SU-DHL-6 (cell line): ENCODE results near the gene MYO7A.

Experiments
- H2AFZ ChIP-seq: fragments of 200-600 bp; sonication (generic); 2 replicates; pipeline ENCODE4 v1.6.1; 2014; ENCODE audit warnings: low read depth, mild to moderate bottlenecking, moderate library complexity, mixed read lengths, antibody characterized with exemption, low read length; ENCODE audit not compliant: severe bottlenecking
- H3F3A ChIP-seq: fragments of 200-600 bp; shearing (Covaris generic); 2 replicates; pipeline ENCODE4 v1.6.0; 2016; ENCODE audit warnings: antibody characterized with exemption, mild to moderate bottlenecking; ENCODE audit not compliant: insufficient read depth
- H3K27ac ChIP-seq: fragments of 200-600 bp; sonication (generic); 2 replicates; pipeline ENCODE4 v1.5.1; 2016; ENCODE audit warnings: low read depth, mild to moderate bottlenecking, low read length, moderate library complexity, mixed read lengths
- H3K27me3 ChIP-seq: fragments of 200-600 bp; sonication (generic), shearing (Covaris generic); 2 replicates; pipeline ENCODE4 v1.6.0; 2014; ENCODE audit warnings: mild to moderate bottlenecking, low read length
- H3K36me3 ChIP-seq: fragments of 200-600 bp; sonication (generic); 2 replicates; pipeline ENCODE4 v1.6.1; 2014; ENCODE audit warnings: mild to moderate bottlenecking, low read length, mixed read lengths
- H3K4me2 ChIP-seq: fragments of 300-600, 200-600 bp; shearing (Covaris generic), sonication (generic); 2 replicates; pipeline ENCODE4 v1.6.0; 2014; ENCODE audit warnings: low read length, low read depth, mild to moderate bottlenecking; ENCODE audit not compliant: poor library complexity, severe bottlenecking
- H3K4me3 ChIP-seq: fragments of 200-600 bp; sonication (generic); 2 replicates; pipeline ENCODE4 v1.5.1; 2014; ENCODE audit warnings: antibody characterized with exemption, low read length, mild to moderate bottlenecking, mixed read lengths; ENCODE audit not compliant: insufficient read depth, poor library complexity, severe bottlenecking
- H3K79me2 ChIP-seq: fragments of 200-600 bp; sonication (generic); 2 replicates; pipeline ENCODE4 v1.6.1; 2014; ENCODE audit warnings: mild to moderate bottlenecking, low read length, moderate library complexity; ENCODE audit not compliant: insufficient read depth
- H3K9ac ChIP-seq: fragments of 200-600 bp; sonication (generic); 2 replicates; pipeline ENCODE4 v1.7.0; 2014; ENCODE audit warnings: mild to moderate bottlenecking, low read length
- H3K9me2 ChIP-seq: fragments of 200-600 bp; sonication (generic); replicated peaks from 2 replicates; pipeline ENCODE4 v1.6.1; 2014; ENCODE audit warnings: low read length; ENCODE audit not compliant: insufficient read depth
- H3K9me3 ChIP-seq: fragments of 200-600 bp; sonication (generic); 2 replicates; pipeline ENCODE4 v1.6.1; 2014; ENCODE audit warnings: low read length, mixed read lengths; ENCODE audit not compliant: insufficient read depth
- H4K20me1 ChIP-seq: fragments of 200-600 bp; sonication (generic); 2 replicates; pipeline ENCODE4 v1.6.1; 2014; ENCODE audit warnings: low read depth, mild to moderate bottlenecking, antibody characterized with exemption, low read length, moderate library complexity, mixed read lengths
- CTCF ChIP-seq: fragments of 200-600 bp; sonication (generic); IDR thresholded peaks from one replicate; pipeline ENCODE4 v1.5.1; 2017; ENCODE audit warnings: antibody characterized with exemption, mild to moderate bottlenecking, low read length, moderate library complexity; ENCODE audit not compliant: insufficient read depth, poor library complexity, severe bottlenecking
- EZH2phosphoT487 ChIP-seq: fragments of 200-600 bp; sonication (generic), shearing (Covaris generic); conservative IDR thresholded peaks from 2 replicates; pipeline ENCODE4 v1.6.1; 2018; ENCODE audit warnings: mild to moderate bottlenecking, antibody characterized with exemption, low read length, moderate library complexity, mixed read lengths

Gene MYO7A

GRCh38 chr11:77213029-77213579 lies 85.1 kb downstream of the MYO7A start:
- Histone ChIP-seq H4K20me1 (no peaks in the 10 kb centered on the region), H3K4me3 (no peak overlapping the region), H2AFZ (no peak overlapping the region), H3K79me2 (no peaks in the 10 kb centered on the region), H3K27me3 (no peaks in the 10 kb centered on the region), H3F3A (no peaks in the 10 kb centered on the region), H3K4me2 (no peak overlapping the region), H3K36me3 (no peaks in the 10 kb centered on the region), H3K9me3 (no peaks in the 10 kb centered on the region), H3K9me2 (no peaks in the 10 kb centered on the region), H3K9ac (no peak overlapping the region), H3K27ac (no peak overlapping the region)
- TF ChIP-seq CTCF, result no peak
- no peak for TF ChIP-seq EZH2phosphoT487

GRCh38 chr11:77213589-77214428 lies 85.8 kb downstream of the MYO7A start:
- Histone ChIP-seq H3K79me2 (no peaks in the 10 kb centered on the region), H2AFZ (no peak overlapping the region), H3K27ac (no peak overlapping the region), H3K4me3 (no peak overlapping the region), H3K9me2 (no peaks in the 10 kb centered on the region), H3K9me3 (no peaks in the 10 kb centered on the region), H3K9ac (no peak overlapping the region), H3K27me3 (no peaks in the 10 kb centered on the region), H4K20me1 (no peaks in the 10 kb centered on the region), H3F3A (no peaks in the 10 kb centered on the region), H3K36me3 (no peaks in the 10 kb centered on the region), H3K4me2 (no peak overlapping the region)
- TF ChIP-seq EZH2phosphoT487, result no peak
- TF ChIP-seq CTCF, result no peak

- H3K9ac ChIP-seq, result no peak overlapping the region
- H3K9me2 ChIP-seq, result no peaks in the 10 kb centered on the region
- no peak overlapping the region for H3K27ac ChIP-seq
- H3K79me2 ChIP-seq, result no peaks in the 10 kb centered on the region
- no peak overlapping the region for H3K4me3 ChIP-seq
- H4K20me1 ChIP-seq, result no peaks in the 10 kb centered on the region
- no peaks in the 10 kb centered on the region for H3F3A ChIP-seq
- no peaks in the 10 kb centered on the region for H3K36me3 ChIP-seq
- H2AFZ ChIP-seq, result no peak overlapping the region
- TF ChIP-seq CTCF (no peak), EZH2phosphoT487 (no peak)
- no peak overlapping the region for H3K4me2 ChIP-seq
- no peaks in the 10 kb centered on the region for H3K27me3 ChIP-seq
- no peaks in the 10 kb centered on the region for H3K9me3 ChIP-seq
Observed at GRCh38 chr11:77214557-77214956, 86.5 kb downstream of the MYO7A start.
